Heart left ventricle (tissue), 16 donors: ENCODE measurements around the gene RGMB. TPM values are rescaled to one million over a fixed set of nuclear protein-coding genes. Genes with fewer than 3 reads are reported as not detected.

Source experiments
- ATAC-seq, 4 donors: fragments of 200-7000 bp; cut with Tn5 transposase; one replicate each; pipeline ENCODE4 v1.9.1; 2020 to 2022; ENCODE audit warnings: moderate library complexity in 4 of 4, mild to moderate bottlenecking in 3 of 4, moderate number of reproducible peaks in 1 of 4
- DNase-seq, 5 donors: peaks; one replicate each; pipeline ENCODE4 v3.0.0-alpha.2; 2020
- H3K27ac ChIP-seq, 12 donors: fragments of 200-600 bp; sonication (generic) in 4 of 12; one replicate each; pipeline versions ENCODE4 v1.5.0 to v1.8.0; 2016 to 2022; ENCODE audit warnings: mild to moderate bottlenecking in 2 of 12
- H3K27me3 ChIP-seq, 9 donors: fragments of 200-600 bp; sonication (generic) in 2 of 9; one replicate each; pipeline versions ENCODE4 v1.5.1 to v1.8.0; 2016 to 2022; ENCODE audit warnings: mild to moderate bottlenecking in 3 of 9
- H3K36me3 ChIP-seq, 9 donors: fragments of 200-600 bp; sonication (generic) in 2 of 9; one replicate each; pipeline versions ENCODE4 v1.5.0 to v1.8.0; 2018 to 2022; ENCODE audit warnings: mild to moderate bottlenecking in 2 of 9
- H3K4me1 ChIP-seq, 12 donors: fragments of 200-600 bp; sonication (generic) in 4 of 12; one replicate each; pipeline versions ENCODE4 v1.5.0 to v1.8.0; 2016 to 2022; ENCODE audit warnings: mild to moderate bottlenecking in 3 of 12
- H3K4me3 ChIP-seq, 12 donors: fragments of 200-600 bp; sonication (generic) in 4 of 12; one replicate each; pipeline versions ENCODE4 v1.5.0 to v1.8.0; 2017 to 2022; ENCODE audit warnings: mild to moderate bottlenecking in 9 of 12, moderate library complexity in 4 of 12
- H3K9me3 ChIP-seq, 12 donors: fragments of 200-600 bp; sonication (generic) in 4 of 12; one replicate each; pipeline versions ENCODE4 v1.5.0 to v1.8.0; 2016 to 2022; ENCODE audit warnings: mild to moderate bottlenecking in 1 of 12
- CTCF ChIP-seq, 12 donors: fragments of 200-600 bp; sonication (generic) in 4 of 12; IDR thresholded peaks; one replicate each; pipeline versions ENCODE4 v1.5.0 to v1.8.0; 2018 to 2022; ENCODE audit warnings: antibody characterized with exemption in 12 of 12, mild to moderate bottlenecking in 5 of 12
- POLR2A ChIP-seq, 2 donors: fragments of 450-650 bp; IDR thresholded peaks; one replicate each; pipeline ENCODE4 v1.6.1; 2017; ENCODE audit warnings: antibody characterized with exemption in 2 of 2, mild to moderate bottlenecking in 2 of 2, moderate library complexity in 2 of 2
- WGBS, 4 donors: extraction: QIAGEN DNeasy Blood & Tissue Kit in 2 of 4; methylation state at CpG; one replicate each; pipeline versions ENCODE4 v1.1.5 to v1.1.7; 2013 to 2018; 5-methylcytosine and 5-hydroxymethylcytosine counted together
- intact Hi-C, 10 donors: fragments of 100-400 bp; cut with DNase I; formaldehyde crosslinking; loops; one replicate each; pipeline versions ENCODE4 v1.11.1 to v1.14.2; 2022
- polyA plus RNA-seq, 2 donors: library from polyadenylated mRNA; stranded (reverse); fragments of 200-250 nt; gene quantifications; one replicate each; pipeline ENCODE4 v1.2.3, GENCODE V29; 2013
- total RNA-seq, 9 donors: library from RNA; depleted of rRNA in 2 of 9; stranded (reverse); fragments of >200 nt in 2 of 9; fragmentation: NEBNext Ultra II Directional in 3 of 9; extraction: Animal tissue kit (Norgen Biotek cat#: 25700) in 3 of 9; gene quantifications; one replicate each; pipeline versions ENCODE4 v1.1.0 to v1.2.4, GENCODE V29; 2016 to 2023
- donor health status: ischemic (EF 13 %, LVEDD 7.1; RV severe dilation, severe dysfunction).
- donor health status: healthy with polysubstance abuse.
- donor health status: DM: no; HTN: yes; CAD: no.
- donor health status: DM: no; HTN: no; CAD: no.
- donor health status: ischemic (EF 25% LVEDD 6.9; RV normal size, moderate dysfunction).
- donor health status: ischemic (EF 25% LVEDD 5.7; RV mildly dilated, moderate dysfunction).
- donor health status: healthy.
- donor health status: DM: yes; HTN: yes; CAD: no.
- donor health status: ischemic (EF 35%, LVEDD 5.7; RV mildly dilated, moderate dysfunction).
- donor health status: nonischemic (EF 11% LVEDD 7.7; RV severe dilation, severe dysfunction).
- donor health status: DM: yes; HTN: yes; CAD: no.
- donor health status: PGD.
- donor health status: ischemic (EF 29% LVEDD 5.4; RV normal size, mild dysfunction).
- donor health status: nonischemic (EF 23%, LVEDD 6.1; RV moderate dilation, normal function).

RGMB gene
- total and polyA plus RNA-seq, 11 donors, result 2.0 to 42.2 (median 16.1) TPM

GRCh38 chr5:98769959-98770208 is 3.6 kb upstream of the RGMB start:
- H3K4me1 ChIP-seq, result peaks cover 0 to 58% (median 20%) of the 10 kb centered on the region in 12 donors
- H3K4me3 ChIP-seq, result peak overlapping the region; percentile 55 to 90 (median 70)
- intact Hi-C loops, result loop anchor here in 8 of 10 donors (2.0 to 10.0 kb wide), 8 partner anchors 27 to 1588 kb away; partner anchors contain the start of genes CHD1 (in 1 of the 8) and RIOK2 (in 1 of the 8)
- peak overlapping the region; percentile 3 to 79 (median 64) for H3K27ac ChIP-seq
- peaks cover 0 to 54% (median 0%) of the 10 kb centered on the region in 9 donors for H3K27me3 ChIP-seq
- WGBS, 4 donors, result 0 to 2% (median 0%) methylated on average over 12 of the region's 12 CpGs
- ATAC-seq, result no peak
- TF ChIP-seq POLR2A (IDR thresholded peaks at IDR 0.05) (no peak), CTCF (IDR thresholded peaks at IDR 0.05) (no peak)
- H3K36me3 ChIP-seq, result no peaks in the 10 kb centered on the region
- DNase-seq, result peak in 2 of 5 donors; percentile 29 to 30
- H3K9me3 ChIP-seq, result no peaks in the 10 kb centered on the region

- intact Hi-C loops, result loop anchor here in 5 of 10 donors (5.0 to 10.0 kb wide), 6 partner anchors 157 to 1588 kb away; partner anchors contain the start of genes CHD1 (in 1 of the 5) and RIOK2 (in 1 of the 5)
- TF ChIP-seq POLR2A (IDR thresholded peaks at IDR 0.05) (no peak), CTCF (IDR thresholded peaks at IDR 0.05) (no peak)
- H3K9me3 ChIP-seq, result no peaks in the 10 kb centered on the region
- WGBS, 4 donors, result 1% methylated on average over 31 to 39 of the region's 39 CpGs
- no peaks in the 10 kb centered on the region for H3K36me3 ChIP-seq
- peak overlapping the region; percentile 55 to 90 (median 70) for H3K4me3 ChIP-seq
- H3K27ac ChIP-seq, result peak overlapping the region; percentile 3 to 79 (median 64)
- peaks cover 2 to 63% (median 25%) of the 10 kb centered on the region in 12 donors for H3K4me1 ChIP-seq
- ATAC-seq (no peak), DNase-seq (peak; percentile 40 to 60 (median 53))
- peaks cover 0 to 59% (median 0%) of the 10 kb centered on the region in 9 donors for H3K27me3 ChIP-seq
These were observed 3.1 kb upstream of the RGMB start for GRCh38 chr5:98770209-98770910.

- Histone ChIP-seq H3K4me3 (peak overlapping the region; percentile 55 to 90 (median 70)), H3K27ac (peak overlapping the region in 11 of 12 donors; percentile 3 to 79 (median 67)), H3K36me3 (no peaks in the 10 kb centered on the region), H3K27me3 (peaks cover 0 to 65% (median 0%) of the 10 kb centered on the region in 9 donors), H3K4me1 (peaks cover 3 to 68% (median 29%) of the 10 kb centered on the region in 12 donors), H3K9me3 (no peaks in the 10 kb centered on the region)
- no peak for TF ChIP-seq CTCF (IDR thresholded peaks at IDR 0.05)
- no peak for TF ChIP-seq POLR2A (IDR thresholded peaks at IDR 0.05)
- 1 to 4% (median 2%) methylated on average over 6 of the region's 6 CpGs for WGBS, 4 donors
- no peak for ATAC-seq
- DNase-seq, result no peak
- intact Hi-C loops, result loop anchor here in 5 of 10 donors (5.0 to 10.0 kb wide), 6 partner anchors 156 to 1589 kb away; partner anchors contain the start of genes CHD1 (in 1 of the 5) and RIOK2 (in 1 of the 5)
These were observed 2.5 kb upstream of the RGMB start for GRCh38 chr5:98770911-98771322.

- Histone ChIP-seq H3K27me3 (peaks cover 0 to 67% (median 0%) of the 10 kb centered on the region in 9 donors), H3K4me3 (peak overlapping the region; percentile 55 to 90 (median 70)), H3K36me3 (no peaks in the 10 kb centered on the region), H3K27ac (peak overlapping the region in 11 of 12 donors; percentile 3 to 96 (median 67)), H3K4me1 (peaks cover 3 to 71% (median 32%) of the 10 kb centered on the region in 12 donors), H3K9me3 (no peaks in the 10 kb centered on the region)
- TF ChIP-seq POLR2A (IDR thresholded peaks at IDR 0.05) (no peak), CTCF (IDR thresholded peaks at IDR 0.05) (peak; percentile 80 to 96 (median 90))
- peak in 1 of 4 donors; percentile 19 for ATAC-seq
- 2 to 4% (median 3%) methylated on average over 18 of the region's 18 CpGs for WGBS, 4 donors
- DNase-seq, result peak in 3 of 5 donors; percentile 34 to 71 (median 60)
- intact Hi-C loops, result loop anchor here in 5 of 10 donors (5.0 to 10.0 kb wide), 6 partner anchors 156 to 1589 kb away; partner anchors contain the start of genes CHD1 (in 1 of the 5) and RIOK2 (in 1 of the 5)
These were observed 1.9 kb upstream of the RGMB start for GRCh38 chr5:98771382-98772109.
